Spinal cord (tissue), 10 donors: ENCODE measurements around the gene LYST. TPM values are rescaled to one million over a fixed set of nuclear protein-coding genes. Genes with fewer than 3 reads are reported as not detected.
A peak's percentile ranks its signal among the peaks of the same experiment; 100 is the strongest.

Experiments used
- DNase-seq, 6 donors: peaks; one replicate each; pipeline versions ENCODE4 v3.0.0 to v3.0.0-alpha.2; 2013 to 2015; ENCODE audit warnings: low spot score in 6 of 6, low read depth in 4 of 6
- H3K27ac ChIP-seq: one replicate; pipeline ENCODE4 v1.5.1; 2013; ENCODE audit warnings: low read depth, low read length, control low read depth
- H3K27me3 ChIP-seq: one replicate; pipeline ENCODE4 v1.6.1; 2013; ENCODE audit warnings: low read length; ENCODE audit not compliant: control insufficient read depth, insufficient read depth
- H3K36me3 ChIP-seq: one replicate; pipeline ENCODE4 v1.6.1; 2013; ENCODE audit warnings: low read length; ENCODE audit not compliant: control insufficient read depth, insufficient read depth
- H3K4me1 ChIP-seq: one replicate; pipeline ENCODE4 v1.6.1; 2013; ENCODE audit warnings: low read length; ENCODE audit not compliant: control insufficient read depth, insufficient read depth
- H3K4me3 ChIP-seq: one replicate; pipeline ENCODE4 v1.5.1; 2013; ENCODE audit warnings: low read depth, low read length, control low read depth
- H3K9me3 ChIP-seq: one replicate; pipeline ENCODE4 v1.6.1; 2013; ENCODE audit warnings: low read length; ENCODE audit not compliant: control insufficient read depth, insufficient read depth
- WGBS: methylation state at CpG from one replicate; pipeline ENCODE4 v1.1.5; 2013; ENCODE audit warnings: missing lambda C conversion rate; ENCODE audit not compliant: insufficient coverage; 5-methylcytosine and 5-hydroxymethylcytosine counted together
- polyA plus RNA-seq, 2 donors: library from polyadenylated mRNA; unstranded; fragments of 120-200 nt; gene quantifications; one replicate each; pipeline ENCODE4 v1.2.1, GENCODE V29; 2013; ENCODE audit not compliant: insufficient read length in 2 of 2
- total RNA-seq, 2 donors: library from RNA; depleted of rRNA in 1 of 2; stranded (reverse); fragments of 120-200 nt in 1 of 2; fragments of >200 nt in 1 of 2; gene quantifications; one replicate each; pipeline versions ENCODE4 v1.2.3 to v1.2.4, GENCODE V29; 2013 to 2014
- donor health status: healthy.

The LYST gene
- total and polyA plus RNA-seq, 4 donors, result 10.9 to 76.3 (median 26.8) TPM

- Histone ChIP-seq H3K4me1 (no peaks in the 10 kb centered on the region), H3K9me3 (no peaks in the 10 kb centered on the region), H3K27me3 (no peaks in the 10 kb centered on the region), H3K27ac (no peak overlapping the region), H3K36me3 (no peaks in the 10 kb centered on the region), H3K4me3 (no peak overlapping the region)
- peak in 1 of 6 donors; percentile 22 for DNase-seq
- WGBS, result 67% methylated on average over 2 of the region's 4 CpGs
Observed at GRCh38 chr1:235875036-235875597, 8.4 kb upstream of the LYST start.

- 79% methylated on average over 4 of the region's 4 CpGs for WGBS
- no peaks in the 10 kb centered on the region for H3K36me3 ChIP-seq
- no peaks in the 10 kb centered on the region for H3K4me1 ChIP-seq
- H3K9me3 ChIP-seq, result no peaks in the 10 kb centered on the region
- no peak overlapping the region for H3K27ac ChIP-seq
- peak in 1 of 6 donors; percentile 23 for DNase-seq
- H3K4me3 ChIP-seq, result no peak overlapping the region
- no peaks in the 10 kb centered on the region for H3K27me3 ChIP-seq
Observed at GRCh38 chr1:235874261-235874660, 7.6 kb upstream of the LYST start.

GRCh38 chr1:235873571-235873970 is 6.9 kb upstream of the LYST start:
- no peaks in the 10 kb centered on the region for H3K36me3 ChIP-seq
- H3K9me3 ChIP-seq, result no peaks in the 10 kb centered on the region
- WGBS, result 80% methylated on average over 1 of the region's 2 CpGs
- no peak overlapping the region for H3K4me3 ChIP-seq
- H3K4me1 ChIP-seq, result no peaks in the 10 kb centered on the region
- H3K27ac ChIP-seq, result no peak overlapping the region
- no peak for DNase-seq
- no peaks in the 10 kb centered on the region for H3K27me3 ChIP-seq

GRCh38 chr1:235873045-235873444 is 6.3 kb upstream of the LYST start:
- no CpG with 5 or more reads among the region's 1 CpG for WGBS
- H3K4me1 ChIP-seq, result peaks cover under 1% of the 10 kb centered on the region
- no peaks in the 10 kb centered on the region for H3K36me3 ChIP-seq
- H3K27ac ChIP-seq, result no peak overlapping the region
- H3K9me3 ChIP-seq, result no peaks in the 10 kb centered on the region
- no peak for DNase-seq
- no peaks in the 10 kb centered on the region for H3K27me3 ChIP-seq
- no peak overlapping the region for H3K4me3 ChIP-seq

GRCh38 chr1:235872270-235872669 is 5.6 kb upstream of the LYST start:
- WGBS, result 83% methylated on average over 5 of the region's 6 CpGs
- no peak overlapping the region for H3K4me3 ChIP-seq

GRCh38 chr1:235867903-235868469 is 1.3 kb upstream of the LYST start:
- H3K36me3 ChIP-seq, result no peaks in the 10 kb centered on the region
- peak overlapping the region; percentile 83 for H3K4me3 ChIP-seq
- WGBS, result 50% methylated on average over 1 of the region's 9 CpGs
- no peak for DNase-seq
- no peaks in the 10 kb centered on the region for H3K9me3 ChIP-seq
- H3K27me3 ChIP-seq, result no peaks in the 10 kb centered on the region
- H3K4me1 ChIP-seq, result peaks cover 15% of the 10 kb centered on the region
- peak overlapping the region; percentile 94 for H3K27ac ChIP-seq

More at GRCh38 chr1:235872270-235872669, 5.6 kb upstream of the LYST start:
- Histone ChIP-seq H3K9me3 (no peaks in the 10 kb centered on the region), H3K27me3 (no peaks in the 10 kb centered on the region), H3K36me3 (no peaks in the 10 kb centered on the region), H3K4me1 (peaks cover 5% of the 10 kb centered on the region), H3K27ac (no peak overlapping the region)
- DNase-seq, result no peak

GRCh38 chr1:235866913-235867845 is 473 bp upstream of the LYST start:
- Histone ChIP-seq H3K27ac (peak overlapping the region; percentile 94), H3K9me3 (no peaks in the 10 kb centered on the region), H3K4me1 (peaks cover 15% of the 10 kb centered on the region), H3K36me3 (no peaks in the 10 kb centered on the region), H3K27me3 (no peaks in the 10 kb centered on the region), H3K4me3 (peak overlapping the region; percentile 83)
- DNase-seq, result peak; percentile 92 to 99 (median 96)
- WGBS, result 0% methylated on average over 46 of the region's 56 CpGs

- peak in 3 of 6 donors; percentile 13 to 83 (median 47) for DNase-seq
- 0% methylated on average over 2 of the region's 16 CpGs for WGBS
Observed at GRCh38 chr1:235865565-235866204, 1.0 kb downstream of the LYST start.

GRCh38 chr1:235864931-235865525 is 1.7 kb downstream of the LYST start:
- Histone ChIP-seq H3K36me3 (no peaks in the 10 kb centered on the region), H3K27ac (no peak overlapping the region), H3K27me3 (no peaks in the 10 kb centered on the region), H3K4me3 (peak overlapping the region; percentile 76), H3K9me3 (no peaks in the 10 kb centered on the region), H3K4me1 (peaks cover 15% of the 10 kb centered on the region)
- WGBS, result 0% methylated on average over 1 of the region's 3 CpGs
- DNase-seq, result peak in 2 of 6 donors; percentile 12 to 22

More at GRCh38 chr1:235865565-235866204, 1.0 kb downstream of the LYST start:
- Histone ChIP-seq H3K36me3 (no peaks in the 10 kb centered on the region), H3K4me3 (peak overlapping the region; percentile 76), H3K27ac (peak overlapping the region; percentile 80), H3K27me3 (no peaks in the 10 kb centered on the region), H3K4me1 (peaks cover 15% of the 10 kb centered on the region), H3K9me3 (no peaks in the 10 kb centered on the region)
